ENCODE results near the gene ZNF497.

The ZNF497 gene

GRCh38 chr19:58394821-58395219, 32.3 kb upstream of the ZNF497 start:
- no peaks in the 10 kb centered on the region for H3K9me3 ChIP-seq
- TF ChIP-seq CTCF (IDR thresholded peaks at IDR 0.05; ENCODE audit: low read depth, low read length) = no peak
- no peaks in the 10 kb centered on the region; the same call in 1 of the 2 replicates for H3K27me3 ChIP-seq
- H3K4me1 ChIP-seq = no peaks in the 10 kb centered on the region
- no peak for DNase-seq
- H3K36me3 ChIP-seq = peaks cover 63% of the 10 kb centered on the region
- H3K4me3 ChIP-seq (ENCODE audit: low read depth, low read length) = no peak overlapping the region

DNA sequence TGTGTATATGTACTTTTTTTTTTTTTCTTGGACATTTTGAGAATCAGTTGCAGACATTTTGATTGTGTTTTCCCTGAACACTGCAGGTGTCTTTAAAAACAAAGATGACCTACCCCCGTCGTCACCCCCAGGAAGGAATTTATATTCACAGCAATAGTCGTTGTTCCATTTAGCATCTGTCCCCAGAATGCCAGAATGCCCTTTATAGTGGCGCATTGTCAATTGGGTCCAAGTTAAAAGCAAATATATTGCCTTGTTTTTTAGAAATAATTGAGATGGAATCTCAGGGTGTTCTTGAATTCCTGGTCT, 31.1 kb upstream of the ZNF497 start:
- H3K27me3 ChIP-seq = no peaks in the 10 kb centered on the region; the same call in 1 of the 2 replicates
- no peak for DNase-seq
- peaks cover 74% of the 10 kb centered on the region for H3K36me3 ChIP-seq
- no peak for TF ChIP-seq CTCF (IDR thresholded peaks at IDR 0.05; ENCODE audit: low read depth, low read length)
- no peaks in the 10 kb centered on the region for H3K4me1 ChIP-seq
- no peak overlapping the region for H3K4me3 ChIP-seq (ENCODE audit: low read depth, low read length)
- H3K9me3 ChIP-seq = no peaks in the 10 kb centered on the region

DNA sequence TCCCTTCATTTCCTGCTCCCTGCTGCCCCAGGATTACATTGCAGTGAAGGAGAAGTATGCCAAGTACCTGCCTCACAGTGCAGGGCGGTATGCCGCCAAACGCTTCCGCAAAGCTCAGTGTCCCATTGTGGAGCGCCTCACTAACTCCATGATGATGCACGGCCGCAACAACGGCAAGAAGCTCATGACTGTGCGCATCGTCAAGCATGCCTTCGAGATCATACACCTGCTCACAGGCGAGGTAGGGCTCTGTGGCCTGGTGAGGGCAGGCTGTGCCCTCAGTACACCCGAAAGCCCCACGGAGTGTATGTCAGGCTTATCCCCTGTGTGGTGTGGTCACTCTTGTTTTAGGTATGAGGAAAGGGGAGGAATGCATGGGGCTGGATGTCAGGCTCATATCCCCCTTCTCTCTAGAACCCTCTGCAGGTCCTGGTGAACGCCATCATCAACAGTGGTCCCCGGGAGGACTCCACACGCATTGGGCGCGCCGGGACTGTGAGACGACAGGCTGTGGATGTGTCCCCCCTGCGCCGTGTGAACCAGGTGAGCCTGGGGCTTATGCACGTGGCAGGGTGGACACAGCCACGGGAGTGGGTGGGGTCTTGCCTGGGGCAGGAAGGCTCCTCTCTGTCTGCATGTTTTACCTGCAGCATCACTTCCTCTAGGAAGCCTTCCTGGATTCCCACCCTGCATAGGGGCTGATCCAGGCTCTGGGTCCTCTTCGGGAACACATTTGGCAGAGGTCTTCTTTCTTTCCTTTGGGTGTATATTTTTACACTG, 30.6 kb upstream of the ZNF497 start:
- Histone ChIP-seq H3K9me3 (no peaks in the 10 kb centered on the region), H3K36me3 (peaks cover 80% of the 10 kb centered on the region), H3K27me3 (no peaks in the 10 kb centered on the region; the same call in 1 of the 2 replicates), H3K4me3 (ENCODE audit: low read depth, low read length) (no peak overlapping the region), H3K4me1 (no peaks in the 10 kb centered on the region)
- no peak for DNase-seq
- TF ChIP-seq CTCF (IDR thresholded peaks at IDR 0.05; ENCODE audit: low read depth, low read length) = no peak

GRCh38 chr19:58388175-58388526, 25.6 kb upstream of the ZNF497 start:
- H3K9me3 ChIP-seq = no peaks in the 10 kb centered on the region
- no peaks in the 10 kb centered on the region for H3K27me3 ChIP-seq
- H3K4me1 ChIP-seq = peaks cover 7% of the 10 kb centered on the region
- no peak for TF ChIP-seq CTCF (IDR thresholded peaks at IDR 0.05; ENCODE audit: low read depth, low read length)
- peak overlapping the region; percentile 100 for H3K4me3 ChIP-seq (ENCODE audit: low read depth, low read length)
- H3K36me3 ChIP-seq = peaks cover 59% of the 10 kb centered on the region
- DNase-seq = no peak

DNA sequence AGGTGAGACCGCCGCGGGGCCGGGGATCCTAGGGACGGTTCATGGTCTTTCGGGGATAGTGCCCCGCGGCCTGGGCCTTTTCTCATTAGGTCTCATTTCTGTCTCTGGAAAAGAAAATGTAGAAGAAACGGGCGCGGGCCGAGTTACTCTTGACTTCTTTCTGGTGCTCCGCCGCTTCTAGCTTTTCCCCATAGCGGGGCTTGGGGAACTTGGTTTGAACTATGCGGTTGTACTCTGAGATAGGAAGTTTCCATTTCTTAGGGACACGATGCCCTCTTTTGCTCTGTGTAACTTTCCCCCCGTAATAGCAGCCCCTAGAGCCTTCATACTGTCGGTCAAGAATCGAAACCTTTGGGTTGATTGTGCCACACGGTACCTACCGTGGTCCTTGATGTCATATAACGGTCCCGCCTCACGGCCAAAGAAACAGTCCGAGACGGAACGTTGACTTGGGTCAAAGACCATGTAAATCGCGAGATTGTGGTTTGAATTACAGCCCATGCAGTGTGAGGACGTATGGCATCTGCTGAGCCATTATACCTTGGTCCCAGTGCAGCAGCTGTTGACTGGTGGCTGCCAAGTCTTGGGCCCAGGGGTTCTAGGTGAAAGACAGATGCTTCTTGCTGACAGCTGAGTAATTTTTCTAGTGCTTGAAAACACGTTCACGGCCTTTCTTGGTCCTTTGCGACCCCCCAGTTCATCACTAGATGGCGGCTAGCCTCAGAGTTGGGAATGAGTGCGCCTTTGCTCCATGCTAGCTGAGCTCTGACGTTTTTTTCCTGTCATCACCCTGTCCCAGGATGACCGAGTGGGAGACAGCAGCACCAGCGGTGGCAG, 25.0 kb upstream of the ZNF497 start:
- H3K4me1 ChIP-seq = peaks cover 7% of the 10 kb centered on the region
- peaks cover 53% of the 10 kb centered on the region for H3K36me3 ChIP-seq

More for the DNA sequence above, 25.0 kb upstream of the ZNF497 start:
- no peak for DNase-seq
- TF ChIP-seq CTCF (IDR thresholded peaks at IDR 0.05; ENCODE audit: low read depth, low read length) = no peak; the same call in 1 of the 2 replicates
- Histone ChIP-seq H3K27me3 (no peaks in the 10 kb centered on the region), H3K4me3 (ENCODE audit: low read depth, low read length) (peak overlapping the region; percentile 100), H3K9me3 (no peaks in the 10 kb centered on the region)

Data from BE2C (cell line).